GM18873 (cell line): Measurements from ENCODE around the gene RAD54L.
"Not testable (repeated sequence)": the region's sequence is repeated elsewhere in the genome, so short reads cannot be mapped to it uniquely, and the experiment has no call there.

ENCODE experiments used
- ATAC-seq: cut with Tn5 transposase; IDR thresholded peaks from one replicate; pipeline ENCODE4 v1.9.1; 2021; ENCODE audit warnings: mild to moderate bottlenecking, moderate library complexity, moderate number of reproducible peaks; ENCODE audit not compliant: unreplicated experiment, low FRiP score

The RAD54L gene

GRCh38 chr1:46317323-46317722 lies 69.8 kb downstream of the RAD54L start:
- ATAC-seq, result no peak

GRCh38 chr1:46319301-46319700 lies 71.7 kb downstream of the RAD54L start:
- not testable (repeated sequence) for ATAC-seq

- not testable (repeated sequence) for ATAC-seq
Measured at GRCh38 chr1:46319960-46320914, 72.7 kb downstream of the RAD54L start.

GRCh38 chr1:46322191-46322590 lies 74.6 kb downstream of the RAD54L start:
- ATAC-seq, result not testable (repeated sequence)

GRCh38 chr1:46325285-46326076 lies 77.9 kb downstream of the RAD54L start:
- ATAC-seq, result peak; percentile 61
